Upper lobe of right lung (tissue), 1 donor: ENCODE results near the gene GEMIN5. TPM values are rescaled to one million over a fixed set of nuclear protein-coding genes. Genes with fewer than 3 reads are reported as not detected.
"Not testable (repeated sequence)": the region's sequence is repeated elsewhere in the genome, so short reads cannot be mapped to it uniquely, and the experiment has no call there.

ENCODE experiments used
- ATAC-seq: fragments of 200-7000 bp; cut with Tn5 transposase; one replicate; pipeline ENCODE4 v1.9.1; 2020; ENCODE audit warnings: mild to moderate bottlenecking, moderate library complexity
- DNase-seq: peaks from one replicate; pipeline ENCODE4 v3.0.0-alpha.2; 2020
- H3K27ac ChIP-seq: fragments of 200-600 bp; one replicate; pipeline ENCODE4 v1.8.0; 2022
- H3K27me3 ChIP-seq: fragments of 200-600 bp; one replicate; pipeline ENCODE4 v1.8.0; 2022; ENCODE audit warnings: mild to moderate bottlenecking
- H3K36me3 ChIP-seq: fragments of 200-600 bp; one replicate; pipeline ENCODE4 v1.8.0; 2022
- H3K4me1 ChIP-seq: fragments of 200-600 bp; one replicate; pipeline ENCODE4 v1.8.0; 2022
- H3K4me3 ChIP-seq: fragments of 200-600 bp; one replicate; pipeline ENCODE4 v1.8.0; 2022; ENCODE audit warnings: mild to moderate bottlenecking
- H3K9me3 ChIP-seq: fragments of 200-600 bp; one replicate; pipeline ENCODE4 v1.8.0; 2022
- CTCF ChIP-seq: fragments of 200-600 bp; IDR thresholded peaks from one replicate; pipeline ENCODE4 v1.8.0; 2022; ENCODE audit warnings: antibody characterized with exemption
- intact Hi-C: fragments of 100-400 bp; cut with DNase I; formaldehyde crosslinking; loops from one replicate; pipeline ENCODE4 v1.11.0; 2022
- total RNA-seq: library from RNA; stranded (reverse); fragmentation: NEBNext Ultra II Directional; extraction: Animal tissue kit (Norgen Biotek cat#: 25700); gene quantifications from one replicate; pipeline ENCODE4 v1.2.1, GENCODE V29; 2021
- donor health status: DM: no; HTN: yes; CAD: no; lungs with severe emphysema.

GEMIN5 gene
- total RNA-seq, 1 donor from 2014 or later = 13.9 TPM

GRCh38 chr5:154923441-154924430 is 14.3 kb downstream of the GEMIN5 start:
- Histone ChIP-seq H3K4me1 (no peaks in the 10 kb centered on the region), H3K36me3 (peaks cover 91% of the 10 kb centered on the region), H3K4me3 (no peak overlapping the region), H3K27ac (no peak overlapping the region), H3K9me3 (no peaks in the 10 kb centered on the region), H3K27me3 (no peaks in the 10 kb centered on the region)
- ATAC-seq (no peak), DNase-seq (no peak)
- TF ChIP-seq CTCF = no peak
- intact Hi-C loops = no loop called here

- no peak for TF ChIP-seq CTCF
- Histone ChIP-seq H3K9me3 (no peaks in the 10 kb centered on the region), H3K36me3 (peaks cover 86% of the 10 kb centered on the region), H3K27ac (no peak overlapping the region), H3K4me1 (no peaks in the 10 kb centered on the region), H3K27me3 (no peaks in the 10 kb centered on the region), H3K4me3 (no peak overlapping the region)
- no peak for ATAC-seq
- intact Hi-C loops = no loop called here
- DNase-seq = no peak
These were observed 20.3 kb downstream of the GEMIN5 start for GRCh38 chr5:154917757-154918156.

- H3K4me1 ChIP-seq = no peaks in the 10 kb centered on the region
- H3K9me3 ChIP-seq = no peaks in the 10 kb centered on the region
- no peak overlapping the region for H3K27ac ChIP-seq
- no peak overlapping the region for H3K4me3 ChIP-seq
- ATAC-seq (no peak), DNase-seq (no peak)
- peaks cover 86% of the 10 kb centered on the region for H3K36me3 ChIP-seq
- intact Hi-C loops = no loop called here
- no peaks in the 10 kb centered on the region for H3K27me3 ChIP-seq
- no peak for TF ChIP-seq CTCF
These were observed 21.1 kb downstream of the GEMIN5 start for GRCh38 chr5:154916874-154917273.

- H3K9me3 ChIP-seq, H3K27ac ChIP-seq, DNase-seq, H3K4me3 ChIP-seq, ATAC-seq, intact Hi-C loops, H3K4me1 ChIP-seq, H3K27me3 ChIP-seq: not testable (repeated sequence)
- H3K36me3 ChIP-seq = peaks cover 85% of the 10 kb centered on the region
These were observed 32.4 kb downstream of the GEMIN5 start for GRCh38 chr5:154905601-154906000.

GRCh38 chr5:154901913-154902312 is 36.1 kb downstream of the GEMIN5 start:
- peaks cover 84% of the 10 kb centered on the region for H3K36me3 ChIP-seq
- intact Hi-C loops = no loop called here

More at GRCh38 chr5:154901913-154902312, 36.1 kb downstream of the GEMIN5 start:
- Histone ChIP-seq H3K4me3 (no peak overlapping the region), H3K27ac (no peak overlapping the region), H3K4me1 (peaks cover 23% of the 10 kb centered on the region), H3K9me3 (no peaks in the 10 kb centered on the region), H3K27me3 (no peaks in the 10 kb centered on the region)
- TF ChIP-seq CTCF = no peak
- ATAC-seq = no peak
- no peak for DNase-seq
